Epithelial cell of proximal tubule (primary cell): ENCODE data around the gene ZMIZ2. TPM values are rescaled to one million over a fixed set of nuclear protein-coding genes. Genes with fewer than 3 reads are reported as not detected.
"Not testable (repeated sequence)": the region's sequence is repeated elsewhere in the genome, so short reads cannot be mapped to it uniquely, and the experiment has no call there.

Experiments used
- DNase-seq: peaks from one replicate; pipeline ENCODE4 v3.0.0-alpha.2; 2011; ENCODE audit warnings: low read depth
- H3K4me3 ChIP-seq: 2 replicates; pipeline ENCODE4 v1.5.1; 2011; ENCODE audit warnings: low read depth, mild to moderate bottlenecking, low read length
- CTCF ChIP-seq: conservative IDR thresholded peaks from 2 replicates; pipeline ENCODE4 v1.5.1; 2012; ENCODE audit warnings: low read depth, mild to moderate bottlenecking, low read length
- total RNA-seq: library from RNA; depleted of rRNA; stranded (reverse); fragments of >200 nt; gene quantifications from 2 replicates; pipeline ENCODE4 v1.2.3, GENCODE V29; 2015

Gene ZMIZ2
- total RNA-seq, 1 donor from 2014 or later, result 22.9 TPM

- TF ChIP-seq CTCF, result no peak
- H3K4me3 ChIP-seq, result no peak overlapping the region
- DNase-seq, result no peak
Observed at GRCh38 chr7:44775383-44776107, 26.9 kb downstream of the ZMIZ2 start.

- no peak overlapping the region for H3K4me3 ChIP-seq
- no peak for TF ChIP-seq CTCF
- DNase-seq, result no peak
Observed at GRCh38 chr7:44776211-44776610, 27.6 kb downstream of the ZMIZ2 start.

GRCh38 chr7:44782460-44782859 lies 33.8 kb downstream of the ZMIZ2 start:
- DNase-seq, result no peak
- no peak for TF ChIP-seq CTCF

DNA sequence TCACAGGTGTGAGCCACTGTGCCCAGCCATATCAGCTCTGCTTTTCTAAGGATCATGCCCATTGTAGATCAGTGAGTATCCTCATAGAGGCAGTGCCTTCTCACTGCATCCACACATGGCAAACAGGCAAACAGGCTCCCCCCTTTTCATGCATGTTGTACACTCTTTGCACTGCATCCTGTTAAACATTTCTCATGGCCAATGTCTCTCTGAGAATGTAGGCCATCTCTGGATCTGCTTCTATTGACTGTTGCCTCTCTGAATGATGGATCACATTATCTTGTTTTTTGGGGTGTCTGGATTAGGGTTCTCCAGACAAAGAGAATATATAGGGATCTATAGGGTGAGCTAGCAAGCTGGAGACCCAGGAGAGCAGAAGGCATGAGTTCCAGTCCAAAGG lies 34.8 kb downstream of the ZMIZ2 start:
- no peak for DNase-seq
- TF ChIP-seq CTCF, result no peak
- no peak overlapping the region for H3K4me3 ChIP-seq

More at GRCh38 chr7:44782460-44782859, 33.8 kb downstream of the ZMIZ2 start:
- H3K4me3 ChIP-seq, result no peak overlapping the region

DNA sequence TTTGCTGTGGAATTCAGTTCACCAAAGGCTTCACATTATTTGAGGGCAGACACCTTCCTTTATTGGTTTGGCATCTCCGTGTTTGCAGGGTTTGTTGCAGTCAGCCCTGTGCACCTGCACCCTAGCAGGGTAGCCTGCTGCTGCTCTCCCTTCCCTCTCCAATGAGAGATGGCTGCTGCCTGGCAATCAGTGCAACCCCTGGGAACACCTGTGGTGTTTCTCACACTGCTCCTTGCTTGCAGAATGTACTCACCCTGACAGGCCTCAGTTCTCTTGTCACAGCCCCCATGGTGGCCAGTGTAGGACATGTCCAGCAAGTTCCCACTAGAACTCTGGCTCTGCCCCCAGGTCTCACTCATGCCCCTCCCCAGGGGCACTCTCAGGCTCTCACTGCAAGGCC lies 35.7 kb downstream of the ZMIZ2 start:
- no peak for DNase-seq
- no peak overlapping the region for H3K4me3 ChIP-seq
- TF ChIP-seq CTCF, result no peak

- not testable (repeated sequence) for H3K4me3 ChIP-seq, DNase-seq
Observed at GRCh38 chr7:44785218-44785617, 36.6 kb downstream of the ZMIZ2 start.

DNA sequence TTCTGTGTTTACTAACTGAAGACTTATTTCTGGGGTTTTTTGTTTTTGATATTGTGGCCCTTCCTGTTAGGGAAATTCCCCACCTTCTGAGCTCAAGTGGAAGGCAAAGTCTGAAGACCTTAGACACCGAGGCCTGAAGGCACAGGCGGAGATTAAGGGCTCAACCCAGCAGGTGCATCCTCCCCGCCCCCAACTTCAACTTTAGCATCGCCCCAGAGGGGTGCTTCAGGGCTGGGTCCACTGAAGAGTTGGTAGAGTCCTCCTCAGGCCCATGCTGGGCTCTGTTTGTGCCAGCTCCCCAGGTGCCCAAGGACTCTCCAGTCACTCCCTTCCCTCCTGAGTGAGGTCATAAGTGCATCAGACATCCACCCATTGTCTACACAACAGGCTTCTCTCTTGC lies 38.4 kb downstream of the ZMIZ2 start:
- no peak for DNase-seq
- TF ChIP-seq CTCF, result no peak
- no peak overlapping the region for H3K4me3 ChIP-seq

GRCh38 chr7:44787762-44788161 lies 39.1 kb downstream of the ZMIZ2 start:
- TF ChIP-seq CTCF, result no peak

More at GRCh38 chr7:44787762-44788161, 39.1 kb downstream of the ZMIZ2 start:
- no peak for DNase-seq
- H3K4me3 ChIP-seq, result no peak overlapping the region
